ENCODE results near the gene CARD14. TPM values are rescaled to one million over a fixed set of nuclear protein-coding genes. Genes with fewer than 3 reads are reported as not detected.
A peak's percentile ranks its signal among the peaks of the same experiment; 100 is the strongest.

The CARD14 gene
- total RNA-seq, 6 experiments from 2014 or later = 0.20 to 0.29 (median 0.22) TPM; not detected in 3

GRCh38 chr17:80184423-80184714 is 14.5 kb downstream of the CARD14 start:
- intact Hi-C loops (cut with DNase I) = no loop called here

DNA sequence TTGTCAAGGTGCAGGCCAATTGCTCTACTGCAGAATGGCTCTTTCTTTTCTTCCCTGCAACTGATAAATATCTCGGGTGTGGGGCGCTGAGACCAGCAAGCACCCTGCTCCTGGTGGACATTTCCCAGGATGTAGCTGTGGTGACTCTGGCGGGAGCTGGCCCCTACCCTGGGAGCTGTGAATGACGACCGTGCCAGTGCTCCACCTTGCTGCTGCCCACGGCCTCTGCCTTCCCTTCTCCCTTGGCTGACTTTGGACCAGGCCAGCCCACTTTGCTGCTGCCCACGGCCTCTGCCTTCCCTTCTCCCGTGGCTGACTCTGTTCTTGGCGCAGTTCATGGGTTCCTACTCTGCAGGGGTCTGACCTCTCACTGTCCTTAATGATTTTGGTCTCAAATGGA is 16.1 kb downstream of the CARD14 start:
- DNase-seq (no peak), ATAC-seq (no peak)
- Histone ChIP-seq H3K27ac (no peak overlapping the region), H3K36me3 (no peaks in the 10 kb centered on the region), H3K9me3 (no peaks in the 10 kb centered on the region), H3K27me3 (no peaks in the 10 kb centered on the region), H3K4me3 (no peak overlapping the region), H3K4me1 (no peaks in the 10 kb centered on the region)
- intact Hi-C loops (cut with DNase I) = no loop called here
- WGBS (ENCODE audit: insufficient coverage, low coverage, low lambda C conversion rate, missing lambda C conversion rate) = 84% methylated on average over 7 of the region's 9 CpGs
- TF ChIP-seq POLR2A (IDR thresholded peaks at IDR 0.05) = no peak
- TF ChIP-seq CTCF (IDR thresholded peaks at IDR 0.05) = no peak

More at GRCh38 chr17:80184423-80184714, 14.5 kb downstream of the CARD14 start:
- no peaks in the 10 kb centered on the region for H3K27me3 ChIP-seq
- ATAC-seq (peak in 1 of 4 donors; percentile 7), DNase-seq (no peak)
- no peaks in the 10 kb centered on the region for H3K4me1 ChIP-seq
- no peak overlapping the region for H3K4me3 ChIP-seq
- no peaks in the 10 kb centered on the region for H3K9me3 ChIP-seq
- TF ChIP-seq CTCF (IDR thresholded peaks at IDR 0.05) (no peak), POLR2A (IDR thresholded peaks at IDR 0.05) (no peak)
- WGBS (ENCODE audit: insufficient coverage, low coverage, low lambda C conversion rate, missing lambda C conversion rate) = 74% methylated on average over 4 of the region's 10 CpGs
- H3K36me3 ChIP-seq = no peaks in the 10 kb centered on the region
- no peak overlapping the region for H3K27ac ChIP-seq

DNA sequence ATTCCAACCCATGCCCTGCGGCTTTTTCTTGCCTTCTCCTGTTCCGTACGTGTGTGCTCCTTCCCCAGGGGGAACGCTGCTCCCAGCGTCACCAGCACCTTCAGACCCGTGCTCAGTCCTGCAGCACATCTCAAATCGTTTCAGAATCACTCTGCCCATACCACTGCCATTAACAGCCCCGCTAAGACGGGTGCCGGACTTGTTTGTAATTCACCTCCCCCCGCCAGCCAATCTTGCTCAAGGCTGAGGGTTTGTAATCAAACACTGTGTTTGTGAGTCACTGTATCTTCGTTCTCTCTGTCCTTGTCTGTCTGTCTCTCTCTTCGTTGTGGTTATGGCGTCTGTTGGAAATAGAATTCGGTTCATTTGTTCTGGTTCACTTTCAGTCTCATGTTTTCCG is 17.3 kb downstream of the CARD14 start:
- Histone ChIP-seq H3K4me3 (no peak overlapping the region), H3K27me3 (no peaks in the 10 kb centered on the region), H3K27ac (no peak overlapping the region), H3K4me1 (no peaks in the 10 kb centered on the region), H3K36me3 (no peaks in the 10 kb centered on the region), H3K9me3 (no peaks in the 10 kb centered on the region)
- ATAC-seq (peak in 2 of 4 donors; percentile 7 to 24), DNase-seq (no peak)
- intact Hi-C loops (cut with DNase I) = no loop called here
- TF ChIP-seq POLR2A (IDR thresholded peaks at IDR 0.05) (no peak), CTCF (IDR thresholded peaks at IDR 0.05) (no peak)
- WGBS (ENCODE audit: insufficient coverage, low coverage, low lambda C conversion rate, missing lambda C conversion rate) = 74% methylated on average over 15 of the region's 16 CpGs

GRCh38 chr17:80187515-80187941 is 17.7 kb downstream of the CARD14 start:
- ATAC-seq = peak; percentile 51 to 85 (median 67)
- intact Hi-C loops (cut with DNase I) = no loop called here
- TF ChIP-seq POLR2A (IDR thresholded peaks at IDR 0.05) = no peak
- no peak for TF ChIP-seq CTCF (IDR thresholded peaks at IDR 0.05)
- no peak overlapping the region for H3K27ac ChIP-seq
- DNase-seq = peak in 1 of 3 donors; percentile 64
- H3K9me3 ChIP-seq = no peaks in the 10 kb centered on the region
- no peaks in the 10 kb centered on the region for H3K27me3 ChIP-seq
- 39% methylated on average over 9 of the region's 18 CpGs for WGBS (ENCODE audit: insufficient coverage, low coverage, low lambda C conversion rate, missing lambda C conversion rate)
- no peaks in the 10 kb centered on the region for H3K36me3 ChIP-seq
- no peaks in the 10 kb centered on the region for H3K4me1 ChIP-seq
- no peak overlapping the region for H3K4me3 ChIP-seq

GRCh38 chr17:80189611-80190010 is 19.8 kb downstream of the CARD14 start:
- no peaks in the 10 kb centered on the region for H3K4me1 ChIP-seq
- H3K36me3 ChIP-seq = no peaks in the 10 kb centered on the region
- TF ChIP-seq CTCF (IDR thresholded peaks at IDR 0.05) = no peak
- TF ChIP-seq POLR2A (IDR thresholded peaks at IDR 0.05) = no peak
- no peaks in the 10 kb centered on the region for H3K27me3 ChIP-seq
- H3K4me3 ChIP-seq = no peak overlapping the region
- DNase-seq (no peak), ATAC-seq (no peak)
- H3K27ac ChIP-seq = no peak overlapping the region
- intact Hi-C loops (cut with DNase I) = no loop called here
- H3K9me3 ChIP-seq = no peaks in the 10 kb centered on the region
- WGBS (ENCODE audit: insufficient coverage, low coverage, low lambda C conversion rate, missing lambda C conversion rate) = 100% methylated on average over 3 of the region's 23 CpGs

Data from right lobe of liver (tissue), 6 donors.